Measurements from ENCODE around the gene TGFB3. TPM values are rescaled to one million over a fixed set of nuclear protein-coding genes. Genes with fewer than 3 reads are reported as not detected.

The TGFB3 gene
- total and polyA plus RNA-seq, 2 of the 13 experiments (the other 11 are each of a cell fraction or from before 2014, with no cell fraction given) = 1.4 to 2.5 TPM

GRCh38 chr14:75961662-75962061 is 20.1 kb downstream of the TGFB3 start:
- FAIRE-seq = no peak
- CTCF ChIA-PET (ENCODE audit: low intra/inter-chr PET ratio, low total read pairs) = no interaction called here
- intact Hi-C loops (cut with micrococcal nuclease; ENCODE audit: unreplicated experiment) = no loop called here

More at GRCh38 chr14:75961662-75962061, 20.1 kb downstream of the TGFB3 start:
- no peaks in the 10 kb centered on the region for H3K4me1 ChIP-seq (ENCODE audit: insufficient read depth, low read length)
- H3K27ac ChIP-seq (ENCODE audit: extremely low read length, insufficient read depth, low read length) = no peak overlapping the region
- WGBS (ENCODE audit: low lambda C conversion rate) = 64% methylated on average over 3 of the region's 3 CpGs
- no TSS peak for BruUV-seq (replicated peaks)
- H2AFZ ChIP-seq (ENCODE audit: low read length) = no peak overlapping the region
- H3K4me2 ChIP-seq (ENCODE audit: low read depth, low read length) = no peak overlapping the region
- H3K36me3 ChIP-seq (replicated peaks in 1 of 2; ENCODE audit: control insufficient read depth in 1 of 2, insufficient read depth in 2 of 2, low read length in 2 of 2) = no peaks in the 10 kb centered on the region
- no peaks in the 10 kb centered on the region for H4K20me1 ChIP-seq (ENCODE audit: insufficient read depth, low read length)
- POLR2A ChIA-PET = no interaction called here
- no peaks in the 10 kb centered on the region for H3K27me3 ChIP-seq (ENCODE audit: control insufficient read depth in 1 of 2, insufficient read depth in 2 of 2, low read length in 2 of 2)
- no peaks in the 10 kb centered on the region for H3K9me3 ChIP-seq (ENCODE audit: low read length)
- TF ChIP-seq CCDC6 (CRISPR knock-in tag; IDR thresholded peaks at IDR 0.05) = no peak
- TF ChIP-seq ZNF292 (CRISPR knock-in tag; IDR thresholded peaks at IDR 0.05; ENCODE audit: borderline replicate concordance, low read depth) = no peak
- TF ChIP-seq ZNF777 (CRISPR knock-in tag; IDR thresholded peaks at IDR 0.05) = no peak
- no peak for TF ChIP-seq RBAK (CRISPR knock-in tag; IDR thresholded peaks at IDR 0.05)
- no peak for TF ChIP-seq GFI1 (CRISPR knock-in tag; IDR thresholded peaks at IDR 0.05; ENCODE audit: borderline replicate concordance)
- no peak for TF ChIP-seq ZNF792 (CRISPR knock-in tag; IDR thresholded peaks at IDR 0.05)
- no peak for TF ChIP-seq SP2 (CRISPR knock-in tag; IDR thresholded peaks at IDR 0.05)
- TF ChIP-seq, protein P1, sequence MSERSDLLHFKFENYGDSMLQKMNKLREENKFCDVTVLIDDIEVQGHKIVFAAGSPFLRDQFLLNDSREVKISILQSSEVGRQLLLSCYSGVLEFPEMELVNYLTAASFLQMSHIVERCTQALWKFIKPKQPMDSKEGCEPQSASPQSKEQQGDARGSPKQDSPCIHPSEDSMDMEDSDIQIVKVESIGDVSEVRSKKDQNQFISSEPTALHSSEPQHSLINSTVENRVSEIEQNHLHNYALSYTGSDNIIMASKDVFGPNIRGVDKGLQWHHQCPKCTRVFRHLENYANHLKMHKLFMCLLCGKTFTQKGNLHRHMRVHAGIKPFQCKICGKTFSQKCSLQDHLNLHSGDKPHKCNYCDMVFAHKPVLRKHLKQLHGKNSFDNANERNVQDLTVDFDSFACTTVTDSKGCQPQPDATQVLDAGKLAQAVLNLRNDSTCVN (CRISPR knock-in tag; IDR thresholded peaks at IDR 0.05; ENCODE audit: borderline replicate concordance) = no peak
- TF ChIP-seq ZNF530 (CRISPR knock-in tag; IDR thresholded peaks at IDR 0.05; ENCODE audit: low read depth) = no peak
- TF ChIP-seq GATAD2A (CRISPR knock-in tag; IDR thresholded peaks at IDR 0.05) = no peak
- TF ChIP-seq DNMT1 (CRISPR knock-in tag; IDR thresholded peaks at IDR 0.05) = no peak
- TF ChIP-seq, protein P2, sequence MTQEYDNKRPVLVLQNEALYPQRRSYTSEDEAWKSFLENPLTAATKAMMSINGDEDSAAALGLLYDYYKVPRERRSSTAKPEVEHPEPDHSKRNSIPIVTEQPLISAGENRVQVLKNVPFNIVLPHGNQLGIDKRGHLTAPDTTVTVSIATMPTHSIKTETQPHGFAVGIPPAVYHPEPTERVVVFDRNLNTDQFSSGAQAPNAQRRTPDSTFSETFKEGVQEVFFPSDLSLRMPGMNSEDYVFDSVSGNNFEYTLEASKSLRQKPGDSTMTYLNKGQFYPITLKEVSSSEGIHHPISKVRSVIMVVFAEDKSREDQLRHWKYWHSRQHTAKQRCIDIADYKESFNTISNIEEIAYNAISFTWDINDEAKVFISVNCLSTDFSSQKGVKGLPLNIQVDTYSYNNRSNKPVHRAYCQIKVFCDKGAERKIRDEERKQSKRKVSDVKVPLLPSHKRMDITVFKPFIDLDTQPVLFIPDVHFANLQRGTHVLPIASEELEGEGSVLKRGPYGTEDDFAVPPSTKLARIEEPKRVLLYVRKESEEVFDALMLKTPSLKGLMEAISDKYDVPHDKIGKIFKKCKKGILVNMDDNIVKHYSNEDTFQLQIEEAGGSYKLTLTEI (CRISPR knock-in tag; conservative IDR thresholded peaks at IDR 0.05) = no peak
- TF ChIP-seq ZNF598 (CRISPR knock-in tag; IDR thresholded peaks at IDR 0.05; ENCODE audit: borderline replicate concordance) = no peak
- TF ChIP-seq POGZ (CRISPR knock-in tag; IDR thresholded peaks at IDR 0.05) = no peak
- no peak for TF ChIP-seq NBN (conservative IDR thresholded peaks at IDR 0.05)
- no peak for TF ChIP-seq HINFP (CRISPR knock-in tag; IDR thresholded peaks at IDR 0.05; ENCODE audit: low read depth)
- no peak for TF ChIP-seq PBX2 (CRISPR knock-in tag; IDR thresholded peaks at IDR 0.05)
- no peak for TF ChIP-seq ARNTL (CRISPR knock-in tag; IDR thresholded peaks at IDR 0.05)
- TF ChIP-seq, protein P3, sequence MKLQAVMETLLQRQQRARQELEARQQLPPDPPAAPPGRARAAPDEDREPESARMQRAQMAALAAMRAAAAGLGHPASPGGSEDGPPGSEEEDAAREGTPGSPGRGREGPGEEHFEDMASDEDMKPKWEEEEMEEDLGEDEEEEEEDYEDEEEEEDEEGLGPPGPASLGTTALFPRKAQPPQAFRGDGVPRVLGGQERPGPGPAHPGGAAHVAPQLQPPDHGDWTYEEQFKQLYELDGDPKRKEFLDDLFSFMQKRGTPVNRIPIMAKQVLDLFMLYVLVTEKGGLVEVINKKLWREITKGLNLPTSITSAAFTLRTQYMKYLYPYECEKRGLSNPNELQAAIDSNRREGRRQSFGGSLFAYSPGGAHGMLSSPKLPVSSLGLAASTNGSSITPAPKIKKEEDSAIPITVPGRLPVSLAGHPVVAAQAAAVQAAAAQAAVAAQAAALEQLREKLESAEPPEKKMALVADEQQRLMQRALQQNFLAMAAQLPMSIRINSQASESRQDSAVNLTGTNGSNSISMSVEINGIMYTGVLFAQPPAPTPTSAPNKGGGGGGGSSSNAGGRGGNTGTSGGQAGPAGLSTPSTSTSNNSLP (IDR thresholded peaks at IDR 0.05; ENCODE audit: low read depth, low read length) = no peak
- ATAC-seq (no peak), DNase-seq (ENCODE audit: low spot score) (no peak)
- no peaks in the 10 kb centered on the region for H3K79me2 ChIP-seq (ENCODE audit: insufficient read depth, low read length)
- H3K4me3 ChIP-seq (replicated peaks in 1 of 3; ENCODE audit: insufficient read depth in 1 of 3, low read depth in 2 of 3, low read length in 3 of 3) = no peak overlapping the region
- in situ Hi-C loops (cut with HindIII; ENCODE audit: extremely low pct_ligation_motif_present, low pct_unique_long_range_greater_than_20kb) = no loop called here
- no peak overlapping the region for H3K9ac ChIP-seq (ENCODE audit: insufficient read depth, low read depth, low read length)
